22Rv1 (cell line): Measurements from ENCODE around the gene STKLD1.

Source experiments
- CTCF ChIP-seq: fragments of 450-650 bp; IDR thresholded peaks from 2 replicates; pipeline ENCODE4 v1.5.1; 2017; ENCODE audit warnings: mild to moderate bottlenecking
- ZFX ChIP-seq: fragments of 450-650 bp; IDR thresholded peaks from 2 replicates; pipeline ENCODE4 v1.6.1; 2017; ENCODE audit warnings: antibody characterized with exemption, borderline replicate concordance

GRCh38 chr9:133331221-133331620, 44.9 kb upstream of the STKLD1 start:
- no peak for TF ChIP-seq CTCF
- no peak for TF ChIP-seq ZFX
